DMS 273 treated with DMSO at 0.1 percent for 48 hours (cell line): ENCODE data around the gene CAPN9.

Experiments used
- DNase-seq: peaks from one replicate; lab custom pipeline; 2025; lab: John Stamatoyannopoulos, UW

The CAPN9 gene

DNA sequence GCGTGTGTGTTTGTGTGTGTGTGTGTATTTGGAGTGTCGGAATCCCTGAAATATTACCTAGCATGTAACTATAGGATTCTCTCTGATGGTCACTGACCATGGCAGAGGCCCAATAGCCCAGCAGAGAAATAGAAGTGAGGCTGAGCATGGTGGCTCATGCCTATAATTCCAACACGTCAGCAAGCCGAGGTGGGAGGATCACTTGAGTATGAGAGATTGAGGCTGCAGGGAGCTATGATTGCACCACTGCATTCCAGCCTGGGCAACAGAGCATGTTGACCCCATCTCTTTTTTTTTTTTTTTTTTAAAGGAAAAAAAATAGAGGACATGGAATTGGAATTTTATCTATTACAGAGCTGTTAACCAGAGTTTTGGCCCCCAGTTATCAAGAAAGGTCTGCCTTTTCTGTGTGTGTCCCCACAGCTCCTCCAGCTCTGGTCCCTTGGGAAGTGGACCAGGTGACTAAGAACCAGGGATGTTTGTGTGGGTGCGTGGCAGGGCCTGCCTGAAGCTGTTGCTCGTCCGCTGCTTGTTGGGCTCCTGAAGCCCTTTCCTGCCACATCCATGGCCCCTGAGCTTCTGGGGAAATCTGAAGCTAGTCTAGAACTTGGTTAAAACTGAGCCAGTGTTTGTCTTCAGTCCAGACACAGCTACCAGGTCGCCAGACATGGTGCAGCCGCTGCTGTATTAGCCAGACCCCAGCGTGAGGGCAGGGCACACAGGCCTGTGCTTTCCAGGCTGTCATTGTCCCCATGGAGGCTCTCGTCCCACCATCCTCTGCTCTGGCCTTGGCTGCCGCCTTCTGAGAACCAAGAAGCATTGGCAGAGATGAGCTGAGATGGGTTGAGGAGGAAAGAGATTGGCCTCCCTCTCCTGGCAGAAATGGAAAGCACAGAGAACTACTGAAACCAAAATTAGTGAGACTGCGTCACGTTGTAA lies 25.5 kb downstream of the CAPN9 start:
- peak; percentile 33 for DNase-seq

DNA sequence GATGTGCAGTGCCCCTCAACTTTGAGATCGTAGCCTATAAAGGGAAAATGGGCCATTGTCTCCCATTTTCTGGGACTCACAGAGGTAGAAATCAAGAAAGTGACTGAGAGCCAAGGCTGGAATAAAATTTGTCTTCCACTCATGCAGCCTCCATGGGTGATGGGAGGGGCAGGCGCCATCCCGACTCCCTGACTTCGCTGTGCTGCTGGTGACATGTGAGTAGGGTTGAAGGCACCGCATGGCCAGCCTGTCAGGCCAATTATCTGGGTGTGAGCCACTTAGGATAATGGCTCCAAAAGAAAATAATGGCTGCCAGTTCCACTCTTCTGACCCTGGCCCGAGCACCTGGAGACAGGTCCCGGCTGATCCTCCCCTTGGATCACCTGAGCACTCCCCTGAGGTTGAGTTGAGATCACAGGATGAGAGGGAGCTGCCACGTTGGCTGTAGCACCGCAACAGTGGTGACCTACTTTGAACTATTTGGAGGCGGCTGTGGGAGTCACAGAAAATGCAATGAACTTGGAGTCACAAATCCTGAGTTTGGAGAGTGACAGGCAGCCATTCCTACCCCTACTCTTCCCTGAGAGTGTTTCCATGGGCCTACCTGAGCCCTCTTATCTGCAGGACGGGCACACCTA lies 26.3 kb downstream of the CAPN9 start:
- no peak for DNase-seq

DNA sequence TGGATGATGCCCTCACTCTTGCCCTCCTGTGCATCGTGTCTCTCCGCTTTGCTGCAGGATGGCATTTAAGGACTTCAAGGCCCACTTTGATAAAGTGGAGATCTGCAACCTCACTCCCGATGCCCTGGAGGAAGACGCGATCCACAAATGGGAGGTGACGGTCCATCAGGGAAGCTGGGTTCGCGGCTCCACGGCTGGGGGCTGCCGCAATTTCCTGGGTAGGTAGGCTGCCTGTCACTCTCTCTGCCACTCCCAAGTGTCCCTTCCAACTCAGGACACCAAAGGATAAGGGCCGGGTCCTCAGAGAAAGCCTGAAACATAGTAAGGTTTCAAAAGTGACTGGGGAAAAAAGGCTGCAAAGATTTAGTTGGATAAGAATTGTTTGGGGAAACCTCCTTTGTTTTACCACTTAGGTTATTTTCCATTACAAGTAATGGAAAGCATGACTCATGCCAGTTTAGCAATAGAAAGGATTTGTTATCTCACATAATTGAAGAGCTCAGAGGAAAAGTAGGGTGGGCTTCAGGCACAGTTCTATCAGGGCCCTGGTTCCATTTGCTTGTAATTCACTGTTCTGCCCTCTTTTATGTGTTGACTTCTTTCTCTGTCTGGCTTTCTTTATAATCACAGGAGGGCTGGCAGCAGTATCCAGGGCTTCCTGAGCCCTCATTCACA lies 31.9 kb downstream of the CAPN9 start:
- DNase-seq, result no peak

GRCh38 chr1:230781131-230781530 lies 33.9 kb downstream of the CAPN9 start:
- DNase-seq, result no peak

GRCh38 chr1:230781594-230781993 lies 34.4 kb downstream of the CAPN9 start:
- DNase-seq, result no peak

- DNase-seq, result no peak
Measured at GRCh38 chr1:230784163-230784562, 37.0 kb downstream of the CAPN9 start.

DNA sequence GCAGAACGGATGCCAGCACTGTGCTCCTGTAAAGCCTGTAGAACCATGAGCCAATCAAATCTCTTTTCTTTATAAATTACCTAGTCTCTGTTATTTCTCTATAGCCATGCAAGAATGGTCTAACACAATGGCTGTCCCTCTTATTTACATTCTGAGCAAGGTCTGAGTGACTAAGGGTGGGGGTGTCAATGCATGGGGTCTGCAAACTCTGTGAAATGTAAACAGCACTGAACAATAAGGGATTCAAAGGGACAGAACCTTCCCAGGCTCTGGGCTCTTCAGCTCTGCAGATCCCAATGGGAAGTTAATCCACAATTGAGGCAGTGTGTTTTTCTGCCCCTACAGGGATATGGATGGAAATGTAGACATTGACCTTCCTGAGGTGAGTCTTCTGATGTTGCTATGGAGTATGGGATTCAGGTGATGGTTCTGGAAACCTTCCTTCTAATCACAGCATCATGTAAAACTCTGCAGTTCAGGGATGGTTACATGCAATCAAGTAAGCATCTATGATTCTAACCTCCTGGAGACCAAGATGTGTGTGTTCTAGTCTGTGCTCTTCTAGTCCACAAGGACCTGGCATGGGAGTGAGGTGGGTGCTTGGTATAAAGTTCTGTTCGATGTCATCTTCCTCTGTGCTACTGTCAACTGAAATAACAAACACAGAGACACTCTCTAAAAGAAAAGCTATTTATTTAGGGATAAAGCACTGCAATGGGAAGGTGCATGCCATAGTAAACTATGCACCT lies 38.6 kb downstream of the CAPN9 start:
- no peak for DNase-seq

DNA sequence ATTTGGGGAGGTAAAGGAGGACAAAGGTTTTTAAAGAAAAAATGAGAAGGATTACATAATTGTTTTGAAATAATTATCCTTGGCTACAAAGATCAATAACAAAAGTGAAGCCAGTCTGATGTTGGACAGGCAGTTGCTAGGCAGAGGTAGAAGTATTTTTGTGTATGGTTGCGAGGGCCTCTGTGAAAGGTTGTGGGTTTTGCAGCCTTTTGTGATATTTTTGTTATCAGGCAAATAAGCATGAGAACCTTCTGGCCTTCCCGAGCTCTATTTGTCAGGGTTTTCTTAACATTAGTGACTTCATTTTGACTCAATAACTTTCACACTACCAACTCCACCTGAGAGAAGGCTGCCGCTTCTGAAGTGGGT lies 39.2 kb downstream of the CAPN9 start:
- DNase-seq, result no peak

DNA sequence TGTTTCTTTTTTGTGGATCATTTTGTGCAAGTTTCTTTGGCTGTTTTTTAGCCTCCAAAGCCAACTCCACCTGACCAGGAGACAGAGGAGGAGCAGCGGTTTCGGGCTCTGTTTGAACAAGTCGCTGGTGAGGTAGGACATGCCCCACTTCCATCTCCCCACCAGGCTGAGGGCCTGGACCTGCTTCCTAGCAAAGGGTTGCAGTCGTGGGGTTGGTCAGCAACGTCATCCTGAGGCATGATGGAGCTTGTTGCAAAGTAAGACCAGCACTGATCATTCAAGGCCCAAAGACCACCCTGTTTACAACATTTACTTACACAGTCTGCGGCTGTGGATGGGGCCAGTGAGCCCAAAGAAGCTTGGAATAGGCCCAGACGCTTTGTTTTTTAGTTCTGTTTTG lies 40.3 kb downstream of the CAPN9 start:
- DNase-seq, result no peak

DNA sequence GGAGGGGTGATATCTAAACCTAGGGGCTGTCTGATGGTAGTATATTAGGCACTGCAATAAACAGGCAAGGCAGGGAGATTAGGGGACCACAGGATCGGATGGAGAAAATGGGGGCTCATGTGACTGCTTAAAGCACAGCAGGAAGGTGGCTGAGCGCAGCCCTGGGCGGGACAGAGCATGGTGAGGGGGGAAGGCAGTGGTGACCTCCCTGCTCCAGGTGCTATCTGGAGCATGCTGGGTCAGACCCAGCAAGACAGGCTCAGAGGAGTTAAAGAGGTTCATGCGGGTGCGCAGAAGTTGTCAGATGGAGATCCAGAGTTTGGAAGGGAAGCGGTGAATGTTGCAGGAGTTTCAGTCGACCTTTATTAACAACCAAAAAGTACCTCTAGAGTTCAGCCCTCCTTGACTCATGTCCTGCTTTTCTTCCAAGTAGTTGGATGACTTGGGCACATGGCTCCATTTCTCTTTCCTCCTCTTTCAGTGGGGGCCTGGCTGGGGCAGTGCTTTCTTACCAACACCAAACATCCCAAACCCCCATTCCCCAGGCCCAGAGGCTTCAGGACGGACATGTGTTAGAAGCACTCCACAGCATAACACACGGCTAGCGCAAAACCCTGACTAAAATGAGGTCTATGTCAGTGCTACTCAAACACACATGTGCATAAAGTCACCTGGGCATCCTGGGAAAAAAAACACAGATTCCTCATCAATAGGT lies 41.5 kb downstream of the CAPN9 start:
- DNase-seq, result no peak

GRCh38 chr1:230790026-230790425 lies 42.8 kb downstream of the CAPN9 start:
- DNase-seq, result no peak

GRCh38 chr1:230791986-230792564 lies 44.9 kb downstream of the CAPN9 start:
- no peak for DNase-seq

DNA sequence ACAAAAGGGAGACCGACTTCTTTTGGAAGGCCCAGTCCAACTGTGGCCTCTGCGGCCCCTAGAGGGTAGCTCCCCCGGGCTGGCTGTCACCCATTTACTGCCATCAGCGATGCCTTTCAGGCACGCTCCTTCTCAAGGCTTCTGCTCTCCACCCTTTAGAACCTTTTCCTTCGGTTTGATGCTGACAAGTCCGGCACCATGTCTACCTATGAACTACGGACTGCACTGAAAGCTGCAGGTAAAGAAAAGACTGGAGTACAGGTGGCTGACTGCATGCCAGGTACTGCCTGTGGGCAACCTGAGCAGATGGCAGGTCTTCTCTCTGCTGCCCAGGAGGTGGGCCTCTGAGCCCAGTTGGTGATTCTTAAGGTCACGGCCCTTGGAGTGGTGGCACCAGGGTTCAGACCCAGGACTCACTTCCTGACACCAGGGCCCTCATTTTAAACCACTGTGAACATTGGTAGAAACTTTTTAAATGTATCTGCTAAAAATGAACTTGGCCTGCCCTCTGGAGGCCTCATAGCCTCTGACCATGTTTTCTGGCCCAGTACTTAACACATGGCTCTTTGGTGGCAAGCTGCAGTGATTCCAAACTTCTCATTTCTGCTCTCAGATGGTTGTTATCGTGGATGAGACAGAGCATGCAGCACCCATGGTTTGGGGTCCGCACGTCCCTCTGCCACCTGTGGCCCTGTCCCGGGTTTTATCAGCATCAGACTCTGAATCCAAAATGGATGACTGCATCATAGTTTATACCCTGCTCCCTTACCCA lies 45.7 kb downstream of the CAPN9 start:
- no peak for DNase-seq

- no peak for DNase-seq
Measured at GRCh38 chr1:230793463-230793745, 46.2 kb downstream of the CAPN9 start.

DNA sequence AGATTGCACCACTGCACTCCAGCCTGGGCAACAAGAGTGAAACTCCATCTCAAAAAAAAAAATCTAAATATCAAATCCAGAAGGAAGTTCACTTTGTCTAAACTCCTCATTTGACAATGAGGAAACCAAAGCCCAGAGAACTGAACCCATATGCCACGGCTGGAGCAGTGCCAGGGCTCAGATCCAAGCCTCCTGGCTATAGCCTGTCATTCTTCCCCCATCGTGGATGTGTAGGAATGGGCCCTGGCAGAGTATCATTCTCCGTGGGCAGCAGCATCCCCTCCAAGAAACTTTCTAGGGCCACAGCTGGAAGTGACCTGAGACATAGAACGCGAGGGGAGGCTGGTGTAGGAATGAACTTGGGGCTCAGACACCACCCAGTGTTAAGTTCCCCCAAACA lies 47.2 kb downstream of the CAPN9 start:
- DNase-seq, result peak; percentile 34

- no peak for DNase-seq
Measured at GRCh38 chr1:230794871-230795605, 47.9 kb downstream of the CAPN9 start.

- no peak for DNase-seq
Measured at GRCh38 chr1:230796626-230797025, 49.4 kb downstream of the CAPN9 start.

GRCh38 chr1:230797376-230797920 lies 50.3 kb downstream of the CAPN9 start:
- DNase-seq, result no peak

GRCh38 chr1:230797942-230798365 lies 50.8 kb downstream of the CAPN9 start:
- peak; percentile 48 for DNase-seq

DNA sequence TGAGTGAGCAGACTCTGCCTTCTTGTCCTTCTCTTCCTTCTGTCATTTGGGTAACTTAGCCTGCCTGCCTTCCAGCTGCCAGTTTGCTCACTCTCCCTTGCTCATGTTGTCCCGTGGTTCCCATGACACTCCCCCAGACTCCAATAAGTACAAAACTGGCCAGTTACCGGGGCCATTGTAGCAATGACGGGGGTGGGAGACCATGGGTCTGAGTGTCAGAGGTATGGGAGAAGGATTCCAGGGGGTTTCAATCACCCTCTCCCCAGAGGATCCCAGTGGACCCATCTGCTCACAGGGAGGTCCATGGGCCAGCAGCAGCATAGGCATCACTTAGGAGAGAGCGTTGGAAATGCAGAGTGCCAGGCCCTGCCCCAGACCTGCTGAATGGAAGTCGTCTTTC lies 51.3 kb downstream of the CAPN9 start:
- no peak for DNase-seq
